Ectodermal cell (in vitro differentiated cells): Measurements from ENCODE around the gene RPS18. TPM values are rescaled to one million over a fixed set of nuclear protein-coding genes. Genes with fewer than 3 reads are reported as not detected.
"Not testable (repeated sequence)": the region's sequence is repeated elsewhere in the genome, so short reads cannot be mapped to it uniquely, and the experiment has no call there.

Experiments used
- H3K27ac ChIP-seq: 2 replicates; pipeline ENCODE4 v1.7.0; 2013; ENCODE audit warnings: mild to moderate bottlenecking, low read depth, low read length; ENCODE audit not compliant: insufficient read depth, poor library complexity, severe bottlenecking
- H3K27me3 ChIP-seq: 2 replicates; pipeline ENCODE4 v1.7.0; 2013; ENCODE audit warnings: mild to moderate bottlenecking, low read length; ENCODE audit not compliant: insufficient read depth, control insufficient read depth, poor library complexity, severe bottlenecking
- H3K36me3 ChIP-seq: one replicate; pipeline ENCODE4 v1.7.0; 2013; ENCODE audit warnings: low read length; ENCODE audit not compliant: control insufficient read depth, insufficient read depth
- H3K4me1 ChIP-seq: one replicate; pipeline ENCODE4 v1.7.0; 2013; ENCODE audit warnings: low read length; ENCODE audit not compliant: control insufficient read depth, insufficient read depth
- H3K4me3 ChIP-seq: 2 replicates; pipeline ENCODE4 v1.7.0; 2013; ENCODE audit warnings: low read depth, low read length, control low read depth; ENCODE audit not compliant: insufficient read depth
- H3K9me3 ChIP-seq: 2 replicates; pipeline ENCODE4 v1.7.0; 2013; ENCODE audit warnings: mild to moderate bottlenecking, low read length, moderate library complexity; ENCODE audit not compliant: control insufficient read depth
- WGBS, 2 experiments: methylation state at CpG; one replicate each; pipeline ENCODE4 v1.1.7; 2013; ENCODE audit warnings: missing lambda C conversion rate in 2 of 2; 5-methylcytosine and 5-hydroxymethylcytosine counted together
- polyA plus RNA-seq, 4 experiments: library from polyadenylated mRNA; stranded (reverse); fragments of 50-300 nt; gene quantifications; one replicate each; pipeline ENCODE4 v1.2.3, GENCODE V29; 2013

The RPS18 gene
- polyA plus RNA-seq (2013, experiment 1 of 4): 3,794 TPM
- polyA plus RNA-seq (2013, experiment 2 of 4): 3,592 TPM
- polyA plus RNA-seq (2013, experiment 3 of 4): 3,922 TPM
- polyA plus RNA-seq (2013, experiment 4 of 4): 4,303 TPM

DNA sequence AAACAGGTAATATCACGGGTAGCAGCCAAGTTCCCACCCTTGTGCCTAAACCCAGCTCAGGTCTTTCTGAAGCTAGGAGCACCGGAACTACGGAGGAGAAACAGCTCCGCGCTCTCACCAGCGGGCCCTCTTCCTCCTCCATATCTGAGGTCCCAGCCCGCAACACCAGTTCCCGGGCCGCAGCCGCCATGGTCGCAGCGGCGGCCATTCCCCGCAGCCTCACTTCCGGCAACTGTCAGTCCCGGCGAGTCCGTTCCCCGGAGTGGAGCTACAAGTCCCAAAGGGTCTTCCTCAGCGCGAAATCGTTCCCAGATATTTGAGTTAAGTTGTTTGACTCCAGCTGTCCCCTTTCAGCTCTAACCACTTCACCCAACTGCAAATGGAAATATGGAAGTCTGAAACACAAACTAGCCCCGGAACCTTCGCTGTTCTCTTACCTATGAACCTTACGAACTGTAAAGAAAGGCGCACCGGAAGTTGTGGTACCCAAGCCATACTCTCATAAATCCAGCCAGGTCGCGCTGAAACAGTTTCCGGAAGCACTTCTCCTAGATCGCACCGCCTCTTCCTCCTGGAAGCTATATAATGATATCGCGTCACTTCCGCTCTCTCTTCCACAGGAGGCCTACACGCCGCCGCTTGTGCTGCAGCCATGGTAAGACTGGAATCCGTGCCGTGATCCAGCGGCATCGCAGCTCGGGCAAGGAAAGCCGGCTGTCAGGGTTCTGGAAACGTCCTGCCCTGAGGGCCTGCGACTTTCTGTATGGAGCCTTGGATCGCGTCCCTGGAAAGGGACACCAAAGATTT lies at the start of gene RPS18, which contains the start of gene VPS52:
TSS of gene RPS18 (plus strand) at position 608 of the 807 bp plus-strand sequence. CDS start at position 653, 45 bp downstream.
TSS of gene VPS52 (minus strand) at position 409 of the 807 bp plus-strand sequence. CDS start at position 208, 201 bp downstream.
- Histone ChIP-seq H3K4me1 (peaks cover 26% of the 10 kb centered on the region), H3K36me3 (peaks cover 43% of the 10 kb centered on the region), H3K9me3 (no peaks in the 10 kb centered on the region), H3K27ac (peak within 1 kb of the TSS; percentile 90), H3K27me3 (no peaks in the 10 kb centered on the region), H3K4me3 (peak within 1 kb of the TSS; percentile 99)
- WGBS, 2 experiments: 0% methylated on average over 48 of the region's 48 CpGs

GRCh38 chr6:33226503-33227120 lies 45.3 kb upstream of the RPS18 start:
- H3K9me3 ChIP-seq, H3K4me1 ChIP-seq, H3K27me3 ChIP-seq, H3K27ac ChIP-seq, H3K36me3 ChIP-seq, H3K4me3 ChIP-seq: not testable (repeated sequence)
- 29 to 37% methylated on average over 10 to 14 of the region's 14 CpGs for WGBS, 2 experiments

GRCh38 chr6:33235221-33235634 lies 36.6 kb upstream of the RPS18 start:
- no peaks in the 10 kb centered on the region for H3K9me3 ChIP-seq
- H3K27ac ChIP-seq: no peak overlapping the region
- peaks cover 11% of the 10 kb centered on the region for H3K4me1 ChIP-seq
- no peaks in the 10 kb centered on the region for H3K36me3 ChIP-seq
- H3K27me3 ChIP-seq: no peaks in the 10 kb centered on the region
- H3K4me3 ChIP-seq: no peak overlapping the region
- 19 to 25% methylated on average over 6 of the region's 6 CpGs for WGBS, 2 experiments

GRCh38 chr6:33236328-33236727 lies 35.5 kb upstream of the RPS18 start:
- Histone ChIP-seq H3K27me3 (no peaks in the 10 kb centered on the region), H3K36me3 (no peaks in the 10 kb centered on the region), H3K9me3 (no peaks in the 10 kb centered on the region), H3K27ac (no peak overlapping the region), H3K4me3 (no peak overlapping the region), H3K4me1 (peaks cover 11% of the 10 kb centered on the region)

DNA sequence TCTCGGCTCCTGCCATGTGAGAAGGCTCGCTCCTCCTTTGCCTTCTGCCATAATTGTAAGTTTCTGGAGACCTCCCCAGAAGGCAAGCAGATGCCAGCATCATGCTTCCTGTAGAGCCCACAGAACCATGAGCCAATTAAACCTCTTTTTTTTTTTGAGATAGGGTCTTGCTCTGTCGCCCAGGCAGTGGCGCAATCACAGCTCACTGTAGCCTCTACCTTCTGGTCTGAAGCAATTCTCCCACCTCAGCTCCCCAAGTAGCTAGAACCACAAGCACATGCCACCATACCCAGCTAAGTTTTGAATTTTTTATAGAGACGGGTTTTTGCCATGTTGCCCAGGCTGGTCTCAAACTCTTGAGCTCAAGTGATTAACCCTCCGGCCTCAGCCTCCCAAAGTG lies 35.0 kb upstream of the RPS18 start:
- Histone ChIP-seq H3K36me3 (no peaks in the 10 kb centered on the region), H3K4me3 (no peak overlapping the region), H3K27ac (no peak overlapping the region), H3K27me3 (no peaks in the 10 kb centered on the region), H3K9me3 (no peaks in the 10 kb centered on the region), H3K4me1 (peaks cover 11% of the 10 kb centered on the region)
- 94% methylated on average over 6 of the region's 6 CpGs for WGBS, 2 experiments

DNA sequence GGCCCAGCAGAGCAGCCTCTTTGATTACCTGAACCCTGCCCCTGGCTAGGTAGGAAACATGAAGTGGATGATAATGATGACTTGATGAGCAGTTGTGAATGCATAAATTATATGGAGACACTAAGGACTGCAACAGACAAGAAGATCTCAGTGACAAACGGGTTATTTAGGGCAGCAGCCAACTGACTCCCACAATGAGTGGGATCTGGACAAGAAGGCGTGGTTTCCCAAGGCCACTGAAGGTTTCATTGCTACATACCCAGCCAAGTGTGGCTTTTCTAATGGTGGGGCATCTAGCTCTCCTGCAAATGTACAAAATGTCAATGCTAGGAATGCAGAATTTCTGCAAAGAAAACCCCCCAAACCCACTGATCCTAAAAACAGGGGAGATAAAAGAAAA lies 34.1 kb upstream of the RPS18 start:
- Histone ChIP-seq H3K27me3 (peaks cover 7% of the 10 kb centered on the region), H3K9me3 (no peaks in the 10 kb centered on the region), H3K27ac (no peak overlapping the region), H3K36me3 (no peaks in the 10 kb centered on the region), H3K4me3 (no peak overlapping the region), H3K4me1 (peaks cover 11% of the 10 kb centered on the region)
- 92 to 95% methylated on average over 2 of the region's 2 CpGs for WGBS, 2 experiments

DNA sequence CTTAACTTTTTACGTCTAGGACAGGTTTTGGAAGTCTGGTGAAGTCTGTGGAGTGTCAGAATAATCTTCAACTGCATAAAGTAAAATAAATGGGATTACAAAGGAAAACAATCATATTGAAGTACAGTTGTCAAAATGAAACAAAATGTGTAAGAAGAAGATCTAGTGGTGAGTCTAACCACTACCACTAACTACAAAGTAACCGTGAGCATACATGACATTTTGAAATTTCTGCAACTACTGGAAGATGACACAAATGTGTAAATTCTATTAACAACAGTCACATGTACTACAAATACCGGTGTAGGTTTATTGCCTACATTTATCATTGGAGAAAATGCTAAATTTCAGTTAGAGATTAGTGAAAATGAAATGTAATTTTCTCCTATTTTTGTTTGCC lies 29.9 kb upstream of the RPS18 start:
- H3K4me3 ChIP-seq: no peak overlapping the region
- H3K36me3 ChIP-seq: no peaks in the 10 kb centered on the region
- peaks cover 25% of the 10 kb centered on the region for H3K27me3 ChIP-seq
- H3K9me3 ChIP-seq: no peaks in the 10 kb centered on the region
- 91 to 92% methylated on average over 3 of the region's 3 CpGs for whole genome bisulfite sequencing, 2 experiments
- H3K4me1 ChIP-seq: no peaks in the 10 kb centered on the region
- no peak overlapping the region for H3K27ac ChIP-seq

GRCh38 chr6:33243476-33243875 lies 28.4 kb upstream of the RPS18 start:
- Histone ChIP-seq H3K4me3 (no peak overlapping the region), H3K27ac (no peak overlapping the region), H3K36me3 (no peaks in the 10 kb centered on the region), H3K9me3 (no peaks in the 10 kb centered on the region), H3K27me3 (peaks cover 36% of the 10 kb centered on the region), H3K4me1 (no peaks in the 10 kb centered on the region)
- 46 to 81% methylated on average over 1 of the region's 1 CpG for WGBS, 2 experiments

DNA sequence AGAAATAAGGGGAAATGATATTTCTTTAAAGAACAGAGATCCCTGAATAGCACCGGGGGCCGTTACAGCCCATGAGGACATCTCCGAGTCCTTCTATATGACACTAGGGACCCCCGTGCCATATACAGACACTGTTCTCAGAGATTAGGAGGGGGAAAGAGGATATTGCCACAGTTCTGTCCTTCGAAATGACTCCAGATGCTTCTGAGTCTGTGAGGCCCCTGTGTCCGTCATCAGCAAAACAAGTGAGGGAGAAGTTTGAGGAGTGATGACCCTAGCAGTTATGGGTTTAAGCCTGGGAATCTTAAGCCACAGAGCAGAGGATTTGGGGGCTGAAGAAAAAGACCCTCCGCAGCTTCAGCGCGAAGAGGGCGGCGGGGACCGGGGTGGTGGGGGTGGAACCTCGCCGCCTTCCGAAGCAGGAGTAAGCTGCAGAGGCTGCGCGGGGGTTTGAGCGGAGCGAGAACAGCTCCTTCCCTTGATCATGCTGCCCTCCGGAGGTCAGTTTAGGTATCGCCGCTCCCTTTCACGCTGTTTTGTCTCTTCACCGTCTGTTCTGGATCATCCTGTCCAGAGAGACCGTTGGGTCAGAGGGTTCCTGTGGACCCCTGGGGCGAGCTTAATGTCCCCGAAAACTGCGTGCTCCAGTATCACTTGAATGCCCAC lies 23.8 kb upstream of the RPS18 start:
- Histone ChIP-seq H3K27ac (no peak overlapping the region), H3K36me3 (no peaks in the 10 kb centered on the region), H3K27me3 (peaks cover 33% of the 10 kb centered on the region), H3K4me1 (peaks cover 8% of the 10 kb centered on the region), H3K4me3 (peak overlapping the region; percentile 39), H3K9me3 (no peaks in the 10 kb centered on the region)
- WGBS, 2 experiments: 7% methylated on average over 28 of the region's 28 CpGs

GRCh38 chr6:33248643-33248931 lies 23.3 kb upstream of the RPS18 start:
- Histone ChIP-seq H3K4me1 (peaks cover 8% of the 10 kb centered on the region), H3K4me3 (peak overlapping the region; percentile 39), H3K27me3 (peaks cover 29% of the 10 kb centered on the region), H3K36me3 (no peaks in the 10 kb centered on the region), H3K27ac (peak overlapping the region; percentile 66), H3K9me3 (no peaks in the 10 kb centered on the region)
- 8 to 9% methylated on average over 18 of the region's 18 CpGs for WGBS, 2 experiments
